H1 (cell line): ENCODE data around the gene ARID1B. TPM values are rescaled to one million over a fixed set of nuclear protein-coding genes. Genes with fewer than 3 reads are reported as not detected.

Source experiments
- CTCF ChIA-PET: fragments of 300-600 bp; sonication (Branson Sonifier 250); formaldehyde crosslinking; loops from one replicate; lab custom pipeline; 2021; ENCODE audit not compliant: partially characterized antibody; lab: Charles Lee
- POLR2A ChIA-PET: fragments of 300-600 bp; sonication (Branson Sonifier 250); formaldehyde crosslinking; loops from one replicate; lab custom pipeline; 2021; ENCODE audit warnings: inconsistent platforms; ENCODE audit not compliant: partially characterized antibody; lab: Charles Lee
- DNase-seq, 2 experiments: peaks; one replicate each; pipeline versions ENCODE4 v3.0.0 to v3.0.0-alpha.2; 2010 to 2022; ENCODE audit warnings: low spot score in 2 of 2, low read depth in 1 of 2, mixed read lengths in 1 of 2
- FAIRE-seq: peaks from 2 replicates; lab custom pipeline; 2011; peaks lifted over from hg19 to GRCh38; lab: Jason Lieb, UNC
- H2AFZ ChIP-seq: 2 replicates; pipeline ENCODE4 v1.8.1; 2012; ENCODE audit warnings: low read length, inconsistent platforms
- H2AK5ac ChIP-seq: 2 replicates; pipeline ENCODE4 v1.6.1; 2013; ENCODE audit warnings: low read depth, low read length
- H2BK120ac ChIP-seq: replicated peaks from 2 replicates; pipeline ENCODE3; 2013; ENCODE audit warnings: low read depth, low read length, inconsistent platforms
- H2BK12ac ChIP-seq: 2 replicates; pipeline ENCODE4 v1.6.1; 2013; ENCODE audit warnings: low read depth, low read length
- H2BK15ac ChIP-seq: 2 replicates; pipeline ENCODE4 v1.6.1; 2013; ENCODE audit warnings: low read length
- H2BK20ac ChIP-seq: 2 replicates; pipeline ENCODE4 v1.6.1; 2013; ENCODE audit warnings: low read length
- H2BK5ac ChIP-seq: 2 replicates; pipeline ENCODE4 v1.6.1; 2013; ENCODE audit warnings: low read depth, low read length
- H3K14ac ChIP-seq: 2 replicates; pipeline ENCODE4 v1.6.1; 2013; ENCODE audit warnings: inconsistent platforms; ENCODE audit not compliant: insufficient read length
- H3K18ac ChIP-seq: 2 replicates; pipeline ENCODE4 v1.6.1; 2013; ENCODE audit warnings: low read length; ENCODE audit errors: extremely low read depth
- H3K23ac ChIP-seq: 2 replicates; pipeline ENCODE4 v1.6.1; 2013; ENCODE audit warnings: inconsistent platforms; ENCODE audit not compliant: insufficient read length
- H3K23me2 ChIP-seq: 2 replicates; pipeline ENCODE4 v1.6.1; 2013; ENCODE audit warnings: low read depth, low read length
- H3K27ac ChIP-seq: 2 replicates; pipeline ENCODE4 v1.6.1; 2011; ENCODE audit warnings: low read depth, low read length, inconsistent platforms
- H3K27me3 ChIP-seq, 4 experiments: replicated peaks in 1 of 4; 1 replicate in 1 of 4; 2 replicates in 3 of 4; pipeline versions ENCODE4 v1.6.1 to v1.8.1; 2011 to 2013; ENCODE audit warnings: low read length in 3 of 4, mild to moderate bottlenecking in 3 of 4, inconsistent platforms in 2 of 4, mixed read lengths in 2 of 4, moderate library complexity in 1 of 4; ENCODE audit not compliant: control insufficient read depth in 3 of 4, insufficient read depth in 3 of 4; ENCODE audit errors: extremely low read depth in 1 of 4
- H3K36me3 ChIP-seq, 4 experiments: 2 replicates each; pipeline versions ENCODE4 v1.6.1 to v1.8.1; 2011 to 2013; ENCODE audit warnings: mild to moderate bottlenecking in 4 of 4, low read length in 3 of 4, moderate library complexity in 2 of 4, control low read depth in 1 of 4, inconsistent platforms in 1 of 4; ENCODE audit not compliant: insufficient read depth in 4 of 4, control insufficient read depth in 2 of 4
- H3K4ac ChIP-seq: replicated peaks from 2 replicates; pipeline ENCODE3; 2013; ENCODE audit warnings: low read length, low read depth, mixed read lengths, inconsistent platforms; ENCODE audit not compliant: insufficient read length
- H3K4me1 ChIP-seq, 4 experiments: replicated peaks in 1 of 4; 1 replicate in 1 of 4; 2 replicates in 3 of 4; pipeline versions ENCODE4 v1.6.1 to v1.8.1; 2011 to 2013; ENCODE audit warnings: low read length in 3 of 4, inconsistent platforms in 2 of 4, mixed read lengths in 1 of 4; ENCODE audit not compliant: insufficient read depth in 4 of 4, control insufficient read depth in 3 of 4
- H3K4me2 ChIP-seq, 2 experiments: 2 replicates each; pipeline versions ENCODE4 v1.6.1 to v1.8.1; 2011 to 2013; ENCODE audit warnings: low read depth in 2 of 2, low read length in 2 of 2, control low read depth in 1 of 2, inconsistent platforms in 1 of 2, mild to moderate bottlenecking in 1 of 2; ENCODE audit not compliant: insufficient read depth in 1 of 2
- H3K4me3 ChIP-seq, 4 experiments: fragments of 200-600, 300-600 bp in 1 of 4; sonication (generic), shearing (Covaris generic), sonication (Bioruptor Twin) in 1 of 4; 2 replicates each; pipeline versions ENCODE4 v1.5.1 to v1.8.1; 2011 to 2016; ENCODE audit warnings: low read length in 4 of 4, low read depth in 3 of 4, control low read depth in 2 of 4, inconsistent platforms in 2 of 4, mild to moderate bottlenecking in 2 of 4, mixed read lengths in 1 of 4, moderate library complexity in 1 of 4; ENCODE audit not compliant: insufficient read depth in 2 of 4; ENCODE audit errors: extremely low read depth in 1 of 4
- H3K56ac ChIP-seq: replicated peaks from 2 replicates; pipeline ENCODE3; 2013; ENCODE audit warnings: low read depth, mild to moderate bottlenecking, mixed read lengths, low read length, inconsistent platforms; ENCODE audit not compliant: insufficient read length
- H3K79me1 ChIP-seq: 2 replicates; pipeline ENCODE4 v1.6.1; 2013; ENCODE audit warnings: low read depth, low read length, control low read depth
- H3K79me2 ChIP-seq, 2 experiments: 2 replicates each; pipeline versions ENCODE4 v1.6.1 to v1.8.1; 2012 to 2013; ENCODE audit warnings: low read length in 2 of 2, mild to moderate bottlenecking in 2 of 2, inconsistent platforms in 1 of 2; ENCODE audit not compliant: insufficient read depth in 2 of 2, control insufficient read depth in 1 of 2
- H3K9ac ChIP-seq, 4 experiments: replicated peaks in 1 of 4; 1 replicate in 1 of 4; 2 replicates in 3 of 4; pipeline versions ENCODE4 v1.6.1 to v1.8.1; 2011 to 2013; ENCODE audit warnings: low read depth in 3 of 4, low read length in 3 of 4, control low read depth in 2 of 4, mild to moderate bottlenecking in 2 of 4, moderate library complexity in 2 of 4, inconsistent platforms in 1 of 4; ENCODE audit errors: extremely low read depth in 1 of 4
- H3K9me3 ChIP-seq, 2 experiments: 2 replicates each; pipeline versions ENCODE4 v1.6.1 to v1.8.1; 2012 to 2013; ENCODE audit warnings: mild to moderate bottlenecking in 2 of 2, moderate library complexity in 2 of 2, control low read depth in 1 of 2, inconsistent platforms in 1 of 2, low read depth in 1 of 2, low read length in 1 of 2, mixed read lengths in 1 of 2; ENCODE audit not compliant: insufficient read depth in 2 of 2
- H4K20me1 ChIP-seq, 2 experiments: replicated peaks in 1 of 2; 2 replicates each; pipeline versions ENCODE3 to v1.8.1; 2011 to 2013; ENCODE audit warnings: inconsistent platforms in 2 of 2, low read length in 2 of 2, mild to moderate bottlenecking in 1 of 2; ENCODE audit not compliant: insufficient read depth in 2 of 2, control insufficient read depth in 1 of 2
- H4K5ac ChIP-seq: 2 replicates; pipeline ENCODE4 v1.6.1; 2013; ENCODE audit warnings: low read length, low read depth, mixed read lengths, inconsistent platforms; ENCODE audit not compliant: insufficient read length
- H4K8ac ChIP-seq: 2 replicates; pipeline ENCODE4 v1.8.0; 2013; ENCODE audit warnings: mild to moderate bottlenecking, moderate library complexity, low read length, inconsistent platforms; ENCODE audit not compliant: insufficient read depth; ENCODE audit errors: extremely low read depth
- H4K91ac ChIP-seq: replicated peaks from 2 replicates; pipeline ENCODE3; 2013; ENCODE audit warnings: low read length, mixed read lengths, inconsistent platforms; ENCODE audit not compliant: insufficient read length
- ATF3 ChIP-seq: IDR thresholded peaks from 2 replicates; pipeline ENCODE4 v1.6.1; 2011; ENCODE audit warnings: low read depth, mild to moderate bottlenecking, low read length; ENCODE audit not compliant: insufficient read depth
- CREB1 ChIP-seq: IDR thresholded peaks from 2 replicates; pipeline ENCODE4 v1.6.1; 2012; ENCODE audit warnings: inconsistent platforms
- EZH2 ChIP-seq: fragments of 200-600 bp; sonication (generic); IDR thresholded peaks from 2 replicates; pipeline ENCODE4 v1.7.1; 2012; ENCODE audit warnings: low read depth, mild to moderate bottlenecking, moderate library complexity, low read length, inconsistent platforms; ENCODE audit not compliant: severe bottlenecking
- GTF2F1 ChIP-seq: IDR thresholded peaks from 2 replicates; pipeline ENCODE4 v1.6.1; 2012; ENCODE audit warnings: low read depth, low read length, improper control_type of control experiment, borderline replicate concordance
- HDAC6 ChIP-seq: IDR thresholded peaks from one replicate; pipeline ENCODE4 v1.7.1; 2012; ENCODE audit warnings: low read depth, mild to moderate bottlenecking, inconsistent platforms, low read length, moderate library complexity
- JUN ChIP-seq: IDR thresholded peaks from 2 replicates; pipeline ENCODE4 v1.6.1; 2011; ENCODE audit warnings: low read depth, mild to moderate bottlenecking, improper control_type of control experiment, low read length
- POLR2A ChIP-seq, 2 experiments: IDR thresholded peaks; 1 replicate in 1 of 2; 2 replicates in 1 of 2; pipeline ENCODE4 v1.6.1; 2011; ENCODE audit warnings: low read depth in 2 of 2, low read length in 2 of 2, mild to moderate bottlenecking in 2 of 2; ENCODE audit errors: control extremely low read depth in 1 of 2
- RFX5 ChIP-seq: IDR thresholded peaks from 2 replicates; pipeline ENCODE4 v1.6.1; 2011; ENCODE audit warnings: low read depth, low read length, improper control_type of control experiment, borderline replicate concordance
- TAF1 ChIP-seq: IDR thresholded peaks from 2 replicates; pipeline ENCODE4 v1.6.1; 2011; ENCODE audit warnings: mild to moderate bottlenecking, low read depth, low read length
- TCF12 ChIP-seq: IDR thresholded peaks from 2 replicates; pipeline ENCODE4 v1.6.1; 2011; ENCODE audit warnings: low read depth, mild to moderate bottlenecking, low read length
- ZNF274 ChIP-seq: IDR thresholded peaks from 2 replicates; pipeline ENCODE4 v1.7.0; 2012; ENCODE audit warnings: low read length, borderline replicate concordance; ENCODE audit errors: extremely low read depth
- WGBS, 2 experiments: shearing (Covaris generic) in 1 of 2; methylation state at CpG; one replicate each; pipeline versions ENCODE4 v1.1.6 to v1.1.7; 2013 to 2015; ENCODE audit warnings: low lambda C conversion rate in 2 of 2, mixed read lengths in 2 of 2, inconsistent platforms in 1 of 2, low coverage in 1 of 2, missing lambda C conversion rate in 1 of 2; ENCODE audit not compliant: insufficient replicate concordance in 2 of 2, insufficient coverage in 1 of 2, insufficient read length in 1 of 2; ENCODE audit errors: extremely low coverage in 1 of 2, missing lambda C conversion rate in 1 of 2; 5-methylcytosine and 5-hydroxymethylcytosine counted together
- polyA plus RNA-seq, 7 experiments: library from polyadenylated mRNA; depleted of rRNA in 3 of 7; stranded (reverse) in 5 of 7; unstranded in 2 of 7; fragments of >200 nt in 5 of 7; fragments of 200-250 nt in 2 of 7; gene quantifications; 1 replicate in 5 of 7; 2 replicates in 1 of 7; 4 replicates in 1 of 7; pipeline versions ENCODE4 v1.2.1 to v1.2.3, GENCODE V29; 2011 to 2013; ENCODE audit warnings: missing spikeins in 2 of 7, mixed read lengths in 2 of 7
- total RNA-seq: library from RNA; stranded (reverse); fragmentation: NEBNext Ultra II Directional; extraction: Animal tissue kit (Norgen Biotek cat#: 25700); gene quantifications from 2 replicates; pipeline ENCODE4 v1.2.1, GENCODE V29; 2021
- TF ChIP-seq, protein P1 (sequence below): IDR thresholded peaks from 2 replicates; pipeline ENCODE4 v1.6.1; 2011; ENCODE audit warnings: low read length, improper control_type of control experiment
- TF ChIP-seq, protein P2 (sequence below): IDR thresholded peaks from 2 replicates; pipeline ENCODE4 v1.6.1; 2012; ENCODE audit warnings: inconsistent platforms

The ARID1B gene
- total and polyA plus RNA-seq, 2 of the 8 experiments (the other 6 are each of a cell fraction or from before 2014, with no cell fraction given): 24.3 to 70.3 TPM

GRCh38 chr6:156918647-156919046 is 141.5 kb downstream of the ARID1B start:
- no peak overlapping the region for H3K4ac ChIP-seq
- H3K9ac ChIP-seq: no peak overlapping the region
- H2BK5ac ChIP-seq: no peak overlapping the region
- no peaks in the 10 kb centered on the region for H3K36me3 ChIP-seq
- WGBS, 2 experiments: 74% methylated on average over 7 of the region's 7 CpGs; no CpG with 5 or more reads in 1 of the 2 experiments
- H2BK20ac ChIP-seq: no peak overlapping the region
- no peak overlapping the region for H3K56ac ChIP-seq
- no peak overlapping the region for H2BK120ac ChIP-seq
- H3K23me2 ChIP-seq: no peaks in the 10 kb centered on the region
- no peak for DNase-seq
- peaks cover 0 to 2% of the 10 kb centered on the region in 2 experiments for H4K20me1 ChIP-seq
- no peak overlapping the region for H3K27ac ChIP-seq
- H2AK5ac ChIP-seq: no peak overlapping the region
- H3K14ac ChIP-seq: no peak overlapping the region
- peaks cover 0 to 3% (median 2%) of the 10 kb centered on the region in 4 experiments; a peak in 4 of 7 replicates for H3K4me1 ChIP-seq
- POLR2A ChIA-PET: no interaction called here
- H4K91ac ChIP-seq: no peak overlapping the region
- no peak overlapping the region for H4K8ac ChIP-seq
- no peak for FAIRE-seq
- no peak overlapping the region for H4K5ac ChIP-seq
- H3K18ac ChIP-seq: no peak overlapping the region
- no peaks in the 10 kb centered on the region for H3K27me3 ChIP-seq
- no peak overlapping the region for H3K23ac ChIP-seq
- no peaks in the 10 kb centered on the region for H3K9me3 ChIP-seq
- H3K4me3 ChIP-seq: no peak overlapping the region
- no peak overlapping the region for H3K4me2 ChIP-seq
- H2BK15ac ChIP-seq: no peak overlapping the region
- CTCF ChIA-PET: interaction anchor here (0.9 kb wide), 1 partner anchor 15 kb away, joined by 3 read pairs; no protein-coding TSS in a partner anchor
- H2BK12ac ChIP-seq: no peak overlapping the region
- peaks cover 0 to 88% of the 10 kb centered on the region in 2 experiments; a peak in 3 of 4 replicates for H3K79me2 ChIP-seq
- H3K79me1 ChIP-seq: 0 out of 2 replicates have a peak, but pooled peaks cover 2% of the 10 kb centered on the region
- no peak overlapping the region for H2AFZ ChIP-seq
- TF ChIP-seq, protein P1, sequence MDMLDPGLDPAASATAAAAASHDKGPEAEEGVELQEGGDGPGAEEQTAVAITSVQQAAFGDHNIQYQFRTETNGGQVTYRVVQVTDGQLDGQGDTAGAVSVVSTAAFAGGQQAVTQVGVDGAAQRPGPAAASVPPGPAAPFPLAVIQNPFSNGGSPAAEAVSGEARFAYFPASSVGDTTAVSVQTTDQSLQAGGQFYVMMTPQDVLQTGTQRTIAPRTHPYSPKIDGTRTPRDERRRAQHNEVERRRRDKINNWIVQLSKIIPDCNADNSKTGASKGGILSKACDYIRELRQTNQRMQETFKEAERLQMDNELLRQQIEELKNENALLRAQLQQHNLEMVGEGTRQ: no peak
- no peak for TF ChIP-seq POLR2A (IDR thresholded peaks at IDR 0.05; ENCODE audit: control extremely low read depth in 1 of 2, low read depth in 2 of 2, low read length in 2 of 2)
- TF ChIP-seq EZH2: no peak
- no peak for TF ChIP-seq JUN
- TF ChIP-seq ZNF274: no peak
- TF ChIP-seq ATF3: no peak
- TF ChIP-seq TAF1: no peak
- no peak for TF ChIP-seq TCF12
- no peak for TF ChIP-seq RFX5
- no peak for TF ChIP-seq HDAC6
- TF ChIP-seq CREB1: no peak
- TF ChIP-seq, protein P2, sequence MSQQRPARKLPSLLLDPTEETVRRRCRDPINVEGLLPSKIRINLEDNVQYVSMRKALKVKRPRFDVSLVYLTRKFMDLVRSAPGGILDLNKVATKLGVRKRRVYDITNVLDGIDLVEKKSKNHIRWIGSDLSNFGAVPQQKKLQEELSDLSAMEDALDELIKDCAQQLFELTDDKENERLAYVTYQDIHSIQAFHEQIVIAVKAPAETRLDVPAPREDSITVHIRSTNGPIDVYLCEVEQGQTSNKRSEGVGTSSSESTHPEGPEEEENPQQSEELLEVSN: no peak
- TF ChIP-seq GTF2F1: no peak
